CD4-positive, alpha-beta T cell treated with Interleukin-12 subunit alpha and Interleukin-12 subunit beta, for 1 hour (primary cell): Measurements from ENCODE around the gene ELOF1.
"Not testable (repeated sequence)": the region's sequence is repeated elsewhere in the genome, so short reads cannot be mapped to it uniquely, and the experiment has no call there.

ENCODE experiments used
- DNase-seq: peaks from one replicate; pipeline ENCODE4 v3.0.0-alpha.2; 2020

ELOF1 gene

GRCh38 chr19:11558881-11559828, at the start of gene ELOF1:
TSS of gene ELOF1 (minus strand) at chr19:11559230. CDS start at chr19:11554347, 4,883 bp downstream.
- DNase-seq, result peak; percentile 97

DNA sequence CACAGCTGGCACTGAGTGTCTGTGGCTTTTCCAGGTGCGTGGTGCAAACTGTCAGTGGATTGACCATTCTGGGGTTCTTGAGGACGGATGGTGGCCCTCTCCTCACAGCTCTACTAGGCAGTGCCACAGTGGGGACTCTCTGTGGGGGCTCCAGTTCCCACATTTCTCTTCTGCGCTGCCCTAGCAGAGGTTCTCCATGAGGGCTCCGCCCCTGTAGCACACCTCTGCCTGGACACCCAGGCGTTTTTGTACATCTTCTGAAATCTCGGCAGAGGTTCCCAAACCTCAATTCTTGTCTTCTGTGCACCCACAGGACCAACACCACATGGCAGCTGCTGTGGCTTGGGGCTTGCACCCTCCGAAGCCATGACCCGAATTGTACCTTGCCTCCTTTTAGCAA, 47.5 kb upstream of the ELOF1 start:
- DNase-seq, result no peak

DNA sequence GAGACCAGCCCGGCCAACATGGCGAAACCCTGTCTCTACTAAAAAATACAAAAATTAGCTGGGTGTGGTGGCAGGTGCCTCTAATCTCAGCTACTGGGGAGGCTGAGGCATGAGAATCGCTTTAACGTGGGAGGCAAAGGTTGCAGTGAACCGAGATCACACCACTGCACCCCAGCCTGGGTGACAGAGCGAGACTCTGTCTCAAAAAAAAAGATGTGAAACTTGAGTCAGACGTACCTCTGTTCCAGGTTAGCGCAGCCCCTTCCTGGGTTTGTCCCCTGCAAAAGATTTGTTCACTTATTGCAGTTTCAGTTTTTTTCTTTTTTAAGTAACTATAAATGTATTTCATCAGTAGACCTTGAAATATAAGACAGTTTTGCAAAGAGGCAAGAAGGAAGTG, 40.7 kb upstream of the ELOF1 start:
- DNase-seq, result not testable (repeated sequence)

- DNase-seq, result no peak
These were observed 39.7 kb upstream of the ELOF1 start for GRCh38 chr19:11598746-11599145.

- DNase-seq, result no peak
These were observed 39.1 kb upstream of the ELOF1 start for GRCh38 chr19:11598103-11598483.

GRCh38 chr19:11597202-11598102, 38.4 kb upstream of the ELOF1 start, which contains the start of gene ZNF627:
TSS of gene ZNF627 (plus strand) at chr19:11597483. CDS start at chr19:11597628, 145 bp downstream.
- DNase-seq, result peak; percentile 98

DNA sequence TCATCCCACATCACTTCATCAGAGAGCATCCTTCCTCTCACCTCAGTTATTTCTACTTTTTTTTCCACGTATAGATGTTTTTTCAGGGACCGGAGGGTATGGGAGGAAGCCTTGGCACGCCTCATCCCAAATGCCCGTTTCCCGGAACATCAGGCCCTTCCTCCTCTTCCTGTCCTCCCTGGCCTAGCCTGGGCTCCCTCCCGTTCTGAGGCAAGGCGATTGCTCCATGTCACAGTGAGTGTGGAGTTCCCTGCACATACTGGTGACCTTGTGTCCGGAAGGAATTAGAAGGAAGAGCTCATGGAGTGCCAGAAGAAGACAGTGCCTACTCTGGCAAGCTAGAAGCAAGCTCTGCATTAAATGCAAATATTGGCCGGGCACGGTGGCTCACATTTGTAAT, 37.1 kb upstream of the ELOF1 start:
- no peak for DNase-seq

GRCh38 chr19:11594084-11594483, 35.1 kb upstream of the ELOF1 start:
- DNase-seq, result no peak

DNA sequence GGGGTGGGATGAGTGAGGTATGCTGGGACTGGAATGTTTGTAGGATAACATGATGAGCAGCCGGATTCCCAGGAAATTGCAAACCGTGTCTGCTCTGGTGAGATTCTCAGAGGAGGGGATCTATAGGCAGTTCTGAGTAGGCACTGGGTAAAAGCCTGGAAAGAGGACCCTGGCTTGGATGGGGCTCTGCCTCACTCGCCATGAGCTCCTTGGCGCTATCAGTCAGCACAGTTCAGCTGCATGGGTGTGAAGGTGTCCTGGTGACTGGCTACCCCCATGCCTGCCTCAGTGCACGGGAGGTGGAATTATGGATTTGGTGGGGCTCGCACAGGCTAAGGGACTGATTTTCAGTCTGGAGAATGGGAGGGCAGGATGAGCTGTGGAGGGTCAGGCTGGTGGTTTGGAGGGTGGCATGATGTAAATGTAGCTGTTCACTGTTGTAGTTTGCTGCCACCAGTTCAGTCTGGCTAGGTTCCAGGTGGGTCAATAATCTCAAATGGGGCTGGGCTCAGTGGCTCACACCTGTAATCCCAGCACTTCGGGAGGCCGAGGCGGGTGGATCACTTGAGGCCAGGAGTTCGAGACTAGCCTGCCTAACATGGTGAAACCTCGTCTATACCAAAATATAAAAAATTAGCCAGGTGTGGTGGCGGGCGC, 29.1 kb upstream of the ELOF1 start:
- no peak for DNase-seq

DNA sequence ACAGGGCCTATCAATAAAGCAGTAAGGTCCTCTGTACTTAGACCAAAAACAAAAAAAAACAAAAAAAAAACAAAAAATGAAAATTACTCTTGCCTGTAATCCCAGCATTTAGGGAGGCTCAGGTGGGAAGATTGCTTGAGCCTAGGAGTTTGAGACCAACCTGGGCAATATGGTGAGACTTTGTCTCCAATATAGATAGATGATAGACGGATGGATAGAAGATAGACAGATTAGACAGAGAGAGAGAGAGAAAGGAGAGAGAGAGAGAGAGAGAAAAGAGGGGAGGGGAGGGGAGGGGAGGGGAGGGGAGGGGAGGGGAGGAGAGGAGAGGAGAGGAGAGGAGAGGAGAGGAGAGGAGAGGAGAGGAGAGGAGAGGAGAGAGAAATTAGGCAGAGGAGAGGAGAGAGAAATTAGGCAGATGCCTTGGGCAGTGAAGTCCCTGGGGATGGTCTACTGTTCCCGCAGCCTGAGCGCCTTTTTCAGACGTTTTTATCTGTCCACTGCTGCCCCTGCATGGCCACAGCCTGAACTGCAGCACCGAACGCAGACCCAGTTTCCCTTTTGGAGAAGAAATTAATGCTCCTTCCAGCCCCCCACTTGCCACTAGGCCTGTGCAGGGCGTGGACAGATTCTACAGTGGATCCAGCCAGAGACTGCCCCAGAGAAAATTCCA, 28.4 kb upstream of the ELOF1 start:
- DNase-seq, result peak; percentile 81

GRCh38 chr19:11586331-11586730, 27.3 kb upstream of the ELOF1 start:
- DNase-seq, result no peak

- DNase-seq, result peak; percentile 49
These were observed 22.7 kb upstream of the ELOF1 start for GRCh38 chr19:11581740-11582139.

DNA sequence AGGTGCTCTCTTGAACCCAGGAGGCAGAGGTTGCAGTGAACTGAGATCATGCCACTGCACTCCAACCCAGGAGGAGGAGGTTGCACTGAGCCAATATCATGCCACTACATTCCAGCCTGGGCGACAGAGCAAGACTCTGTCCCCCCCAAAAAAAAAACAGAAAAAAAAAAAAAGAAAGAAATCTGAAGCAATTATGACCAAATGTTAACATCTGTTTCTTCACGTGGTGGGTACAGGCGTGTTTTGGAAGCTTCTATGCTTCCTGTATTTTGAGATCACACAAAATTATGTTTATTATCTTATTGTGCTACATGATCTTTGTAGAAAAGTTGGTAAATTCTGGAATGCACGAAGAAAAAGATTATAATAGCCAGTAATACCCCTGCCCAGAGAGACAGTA, 21.1 kb upstream of the ELOF1 start:
- DNase-seq, result no peak

GRCh38 chr19:11578258-11579142, 19.5 kb upstream of the ELOF1 start:
- DNase-seq, result peak; percentile 46

GRCh38 chr19:11577451-11578257, 18.6 kb upstream of the ELOF1 start, which contains the start of gene ACP5:
TSS of gene ACP5 (minus strand) at chr19:11577645. CDS start at chr19:11577317, 328 bp downstream.
- DNase-seq, result no peak

DNA sequence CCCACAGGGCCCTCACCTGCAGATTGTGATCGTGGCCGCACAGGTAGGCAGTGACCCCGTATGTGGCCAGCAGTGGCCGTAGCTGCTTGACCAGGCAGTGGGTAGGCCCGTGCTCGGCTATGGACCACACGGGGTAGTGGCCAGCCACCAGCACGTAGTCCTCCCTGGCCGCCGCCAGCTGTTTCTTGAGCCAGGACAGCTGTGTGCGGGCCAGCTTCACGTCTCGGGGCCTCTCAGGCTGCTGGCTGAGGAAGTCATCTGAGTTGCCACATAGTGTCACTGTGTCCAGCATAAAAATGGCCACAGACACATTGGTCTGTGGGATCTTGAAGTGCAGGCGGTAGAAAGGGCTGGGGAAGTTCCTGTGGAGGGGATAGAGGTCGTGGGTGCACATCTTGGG, 17.2 kb upstream of the ELOF1 start:
- no peak for DNase-seq

- DNase-seq, result no peak
These were observed 15.7 kb upstream of the ELOF1 start for GRCh38 chr19:11574689-11575088.

- not testable (repeated sequence) for DNase-seq
These were observed 14.7 kb upstream of the ELOF1 start for GRCh38 chr19:11573763-11574162.

- DNase-seq, result not testable (repeated sequence)
These were observed 14.3 kb upstream of the ELOF1 start for GRCh38 chr19:11573354-11573753.

- DNase-seq, result no peak
These were observed 11.0 kb upstream of the ELOF1 start for GRCh38 chr19:11570039-11570462.
